Renal cortex interstitium (tissue), 11 donors: Measurements from ENCODE around the gene ADGRD1. TPM values are rescaled to one million over a fixed set of nuclear protein-coding genes. Genes with fewer than 3 reads are reported as not detected.

Experiments used
- DNase-seq, 11 donors: peaks; one replicate each; pipeline ENCODE4 v3.0.0-alpha.2; 2013; ENCODE audit warnings: low read depth in 9 of 11, low spot score in 4 of 11; ENCODE audit errors: extremely low read depth in 1 of 11
- polyA plus RNA-seq, 3 donors: library from polyadenylated mRNA; unstranded; fragments of 120-200 nt; gene quantifications; one replicate each; pipeline ENCODE4 v1.2.1, GENCODE V29; 2013; ENCODE audit not compliant: insufficient read length in 3 of 3

Gene ADGRD1
- polyA plus RNA-seq, 3 donors, result 12.8 to 15.0 (median 14.3) TPM

DNA sequence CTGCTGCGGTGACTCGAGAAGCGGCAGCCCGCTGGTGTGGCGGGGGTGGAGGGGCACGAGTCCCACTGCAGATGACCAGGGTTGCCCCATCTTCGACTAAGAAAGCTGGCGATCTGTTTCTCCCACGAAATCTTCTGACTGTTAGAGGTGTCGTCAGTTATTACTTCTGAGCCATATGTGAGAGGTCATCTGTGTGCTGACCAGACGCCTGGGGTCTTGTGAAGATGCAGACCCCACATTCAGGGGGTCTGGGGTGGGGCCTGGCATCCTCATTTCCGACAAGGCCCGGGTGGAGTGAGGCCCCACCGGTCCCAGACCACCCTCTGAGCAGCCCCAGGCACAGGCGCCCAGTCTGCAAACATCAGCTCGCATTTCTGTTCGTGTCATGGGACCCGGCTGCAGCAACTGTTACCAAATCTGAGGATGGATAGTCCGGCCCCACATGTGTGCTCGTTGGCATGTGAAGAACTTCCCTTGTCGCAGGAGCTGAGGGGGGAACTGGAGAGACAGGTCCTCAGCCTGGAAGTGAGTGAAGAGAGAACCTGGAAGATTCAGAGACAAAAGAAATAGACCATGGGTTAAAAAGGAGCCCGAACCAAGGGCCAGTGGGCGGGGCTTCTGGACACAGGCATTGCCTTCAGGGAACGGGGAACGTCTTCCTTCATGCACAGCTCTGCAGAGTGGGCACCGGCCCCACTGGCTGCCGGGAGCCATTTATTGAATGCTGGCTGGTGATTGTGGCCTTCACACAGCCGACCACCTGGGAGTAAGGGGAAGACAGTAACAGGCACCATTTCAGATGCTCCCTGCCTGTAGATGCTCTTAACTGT lies 135.2 kb downstream of the ADGRD1 start:
- DNase-seq, result no peak

DNA sequence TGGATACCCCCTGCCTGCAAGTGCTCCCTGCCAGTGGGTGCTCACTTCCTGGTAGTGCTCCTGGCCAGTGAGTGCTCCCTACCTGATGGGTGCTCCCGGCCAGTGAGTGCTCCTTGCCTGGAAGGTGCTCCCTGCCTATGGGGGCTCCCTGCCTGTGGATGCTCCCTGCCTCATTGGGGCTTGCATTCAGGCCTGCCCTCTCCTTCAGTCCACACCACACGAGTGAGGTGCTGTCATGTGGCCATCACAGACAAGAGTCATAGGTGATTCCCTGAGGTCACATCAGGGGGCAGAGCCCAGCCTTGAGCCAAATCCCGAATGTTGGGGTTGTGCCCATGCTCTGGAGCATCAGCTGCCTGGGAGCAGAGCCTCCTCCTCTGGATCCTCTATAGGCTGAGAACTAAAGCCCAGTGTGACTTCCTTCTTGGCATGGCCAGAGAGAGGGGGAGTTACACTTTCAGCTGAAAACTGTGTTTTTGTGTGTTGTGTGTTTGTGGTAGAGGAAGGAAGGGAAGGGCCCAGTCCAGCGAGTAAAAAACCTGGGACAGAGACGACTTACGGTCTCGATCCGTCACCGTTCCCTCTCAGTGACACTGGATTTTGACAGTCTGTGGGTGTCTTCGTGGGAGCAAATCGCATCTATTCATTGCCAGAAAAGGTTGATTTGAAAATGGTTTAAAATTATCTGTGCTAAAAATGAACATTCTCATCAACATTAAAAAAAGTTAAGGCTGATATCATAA lies 136.0 kb downstream of the ADGRD1 start:
- no peak for DNase-seq

DNA sequence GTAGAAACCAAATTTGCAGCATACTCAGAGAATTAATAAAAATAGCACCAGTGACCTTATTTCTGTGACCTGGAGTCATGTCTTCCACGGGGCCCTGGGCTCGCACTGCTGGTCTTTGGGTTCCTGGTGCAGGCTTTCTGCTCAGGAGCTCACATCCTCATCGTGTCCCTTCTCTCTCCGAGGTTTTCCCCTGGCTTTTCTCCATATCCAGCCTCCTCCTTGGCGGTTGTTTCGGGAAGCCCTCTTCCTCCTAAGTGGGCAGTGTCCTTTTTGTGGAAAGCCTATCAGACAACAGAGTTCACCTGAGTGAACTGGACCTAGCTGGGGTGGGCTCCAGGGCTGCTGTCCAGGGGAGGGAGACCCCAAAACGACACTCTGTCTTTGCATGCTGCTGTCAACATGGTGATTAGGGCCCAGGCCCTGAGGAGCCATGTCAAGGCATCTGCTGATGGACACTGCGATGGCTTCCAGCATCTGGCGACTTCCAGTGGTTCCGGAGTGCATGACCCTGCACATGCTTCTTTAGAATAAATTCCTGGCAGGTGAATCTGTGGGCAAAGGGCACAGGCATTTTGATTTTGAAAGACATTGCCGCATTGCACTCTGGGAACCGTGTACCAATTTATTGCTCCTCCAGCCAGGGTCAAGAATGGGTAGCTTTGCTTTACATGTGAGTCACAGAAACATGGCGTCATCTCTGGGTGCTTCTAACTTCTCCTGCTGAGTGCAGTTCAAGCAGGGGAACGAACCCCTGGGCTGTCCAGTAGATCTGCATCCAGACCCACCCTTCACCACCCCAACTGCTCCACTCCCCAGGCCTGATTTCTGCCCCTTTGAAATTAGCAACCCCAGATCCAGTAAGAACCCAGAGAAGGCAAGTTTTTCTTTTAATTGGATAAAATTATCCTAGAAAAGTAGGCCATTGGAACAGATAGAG lies 136.8 kb downstream of the ADGRD1 start:
- DNase-seq, result no peak

DNA sequence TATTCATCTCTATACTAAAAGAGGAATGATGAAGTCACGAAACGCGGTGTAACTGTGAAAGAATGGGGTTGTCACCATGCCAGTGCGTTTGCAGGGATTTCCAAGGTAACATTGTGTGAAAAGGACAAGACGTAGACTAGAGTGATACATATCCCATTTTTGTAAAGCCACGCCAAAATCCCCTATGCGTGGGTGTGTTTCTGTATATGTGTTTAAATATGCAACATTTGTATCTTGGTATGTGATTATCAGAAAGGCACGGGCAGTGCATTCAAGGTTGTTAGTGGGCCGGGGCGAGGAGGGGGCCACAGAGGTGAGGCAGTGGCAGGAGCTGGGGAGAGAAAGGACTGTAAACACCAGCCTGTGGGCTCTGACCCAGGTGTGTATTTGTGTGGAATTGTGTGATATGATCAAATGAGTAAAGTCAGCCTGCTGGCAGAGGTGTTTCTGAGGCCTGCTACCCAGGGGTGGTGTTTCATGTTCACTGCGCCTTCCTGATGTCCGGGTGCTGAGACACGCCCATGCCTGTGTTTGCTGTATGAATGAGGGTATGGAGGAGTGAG lies 137.8 kb downstream of the ADGRD1 start:
- no peak for DNase-seq

DNA sequence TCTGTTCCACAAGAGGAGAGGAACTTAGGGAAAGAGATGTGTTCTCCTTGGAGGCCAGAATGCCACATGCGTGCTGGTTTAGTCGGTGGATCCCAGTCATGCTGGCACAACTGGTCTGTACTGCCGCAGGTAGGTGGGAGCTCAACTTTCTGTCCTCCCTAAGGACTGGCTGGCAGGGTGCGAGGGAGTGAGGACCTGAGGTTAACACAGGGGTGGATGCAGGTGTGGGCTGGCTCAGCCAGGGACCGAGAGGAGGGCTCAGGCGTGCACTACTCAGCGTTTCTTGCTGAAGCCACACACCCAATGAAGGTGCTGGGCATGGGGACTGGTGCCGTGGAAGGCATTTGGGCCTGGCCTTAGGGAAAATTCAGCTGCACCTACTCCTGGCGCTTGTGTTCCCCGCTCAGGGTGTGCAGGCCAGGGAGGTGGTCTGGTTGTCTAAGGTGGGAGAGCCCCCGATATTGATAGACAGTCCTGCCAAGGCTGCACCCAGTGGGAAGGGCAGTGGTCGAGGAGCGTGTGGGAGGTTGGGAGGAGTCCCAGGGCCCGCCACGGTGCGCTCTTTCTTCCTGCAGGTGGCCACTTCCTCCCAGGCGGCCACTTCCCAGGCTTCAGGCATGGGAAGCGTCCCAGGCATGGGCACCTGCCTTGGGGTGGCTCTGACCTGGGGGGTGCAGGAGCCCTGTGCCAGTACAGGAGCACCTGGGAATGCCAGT lies 138.4 kb downstream of the ADGRD1 start:
- no peak for DNase-seq

DNA sequence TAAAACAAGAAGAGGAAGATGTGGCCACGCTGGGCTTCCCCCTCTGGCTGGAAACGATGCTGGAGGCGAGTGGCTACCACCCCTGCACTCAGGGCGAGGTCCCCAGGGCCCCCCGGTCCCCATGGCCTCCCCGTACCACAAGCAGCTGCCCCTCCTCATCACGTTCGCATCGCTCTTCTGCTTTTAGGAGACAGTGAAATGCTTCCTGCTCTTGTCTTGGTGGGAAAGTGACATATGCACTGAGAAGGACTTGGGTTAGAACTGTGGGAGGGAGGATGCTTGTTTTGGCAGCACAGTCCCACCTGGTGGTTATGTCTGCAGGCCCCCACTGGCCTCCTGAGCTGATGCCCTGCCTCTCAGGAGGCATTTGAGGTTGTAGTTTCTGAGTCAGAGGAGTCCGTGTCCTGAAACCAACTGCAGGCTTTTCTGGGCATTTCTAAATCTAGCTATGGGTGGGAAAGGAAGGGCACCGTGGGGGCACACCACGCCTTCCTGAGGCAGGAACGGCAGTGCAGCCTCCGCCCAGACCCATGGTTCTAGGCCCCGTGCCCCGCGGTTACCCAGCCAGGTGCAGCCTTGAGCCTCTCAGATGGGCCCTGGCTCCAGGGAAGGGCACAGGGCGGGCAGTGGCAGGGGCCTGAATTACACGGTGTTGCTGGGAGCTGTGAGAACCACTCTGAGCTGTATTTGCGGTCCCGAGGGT lies 139.3 kb downstream of the ADGRD1 start:
- no peak for DNase-seq

DNA sequence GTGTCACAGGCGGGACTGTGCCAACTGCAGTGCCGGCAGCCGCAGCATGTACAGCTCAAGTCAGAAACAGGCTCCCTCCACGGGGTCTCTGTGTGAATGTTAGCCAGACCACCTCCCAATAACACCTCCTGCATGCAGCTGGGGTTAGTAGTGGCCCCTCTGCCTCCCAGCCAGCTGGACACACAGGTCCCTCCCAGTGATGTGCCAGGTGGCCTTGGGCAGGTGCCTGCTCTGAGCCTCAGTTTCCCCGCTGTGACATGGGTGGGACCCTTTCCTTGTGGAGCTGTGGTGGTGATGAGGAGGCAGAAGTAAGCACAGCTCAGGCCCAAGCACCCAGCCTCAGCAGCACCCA lies 139.9 kb downstream of the ADGRD1 start:
- DNase-seq, result no peak

DNA sequence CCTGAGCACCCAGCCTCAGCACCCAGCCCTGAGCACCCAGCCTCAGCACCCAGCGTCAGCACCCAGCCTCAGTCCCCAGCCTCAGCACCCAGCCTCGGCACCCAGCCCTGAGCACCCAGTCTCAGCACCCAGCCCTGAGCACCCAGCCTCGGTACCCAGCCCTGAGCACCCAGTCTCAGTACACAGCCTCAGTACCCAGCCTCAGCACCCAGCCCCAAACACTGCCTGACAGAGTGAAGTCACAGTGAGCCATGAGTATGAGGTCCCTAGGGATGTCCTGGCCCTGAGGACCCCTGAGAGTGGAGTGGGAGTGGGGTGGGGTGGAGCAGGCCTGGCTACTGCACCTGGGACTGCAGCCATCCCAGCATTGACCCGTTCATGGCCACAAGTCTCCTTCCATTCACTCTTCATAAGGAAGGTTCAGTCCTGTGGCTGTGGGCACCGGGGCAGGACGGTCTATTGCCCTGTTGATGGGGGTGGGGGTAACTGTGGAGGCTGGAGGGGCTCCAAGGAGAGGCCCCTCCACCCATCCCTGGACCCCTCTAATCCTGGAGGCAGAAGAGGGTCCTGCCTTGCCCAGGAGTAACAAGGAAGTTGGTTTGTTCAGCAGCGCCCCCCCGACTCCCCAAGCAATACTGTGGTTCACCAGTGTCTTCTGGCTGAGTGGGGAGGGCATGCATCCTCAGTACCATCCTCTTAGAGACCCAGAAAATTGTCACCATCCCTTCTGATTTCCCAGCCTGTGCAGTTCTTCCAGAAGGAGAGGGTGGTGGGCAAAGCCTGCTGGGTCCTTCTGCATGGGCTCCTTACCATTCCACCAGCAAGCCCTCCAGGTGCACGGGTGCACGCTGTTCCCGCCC lies 140.5 kb downstream of the ADGRD1 start:
- no peak for DNase-seq

DNA sequence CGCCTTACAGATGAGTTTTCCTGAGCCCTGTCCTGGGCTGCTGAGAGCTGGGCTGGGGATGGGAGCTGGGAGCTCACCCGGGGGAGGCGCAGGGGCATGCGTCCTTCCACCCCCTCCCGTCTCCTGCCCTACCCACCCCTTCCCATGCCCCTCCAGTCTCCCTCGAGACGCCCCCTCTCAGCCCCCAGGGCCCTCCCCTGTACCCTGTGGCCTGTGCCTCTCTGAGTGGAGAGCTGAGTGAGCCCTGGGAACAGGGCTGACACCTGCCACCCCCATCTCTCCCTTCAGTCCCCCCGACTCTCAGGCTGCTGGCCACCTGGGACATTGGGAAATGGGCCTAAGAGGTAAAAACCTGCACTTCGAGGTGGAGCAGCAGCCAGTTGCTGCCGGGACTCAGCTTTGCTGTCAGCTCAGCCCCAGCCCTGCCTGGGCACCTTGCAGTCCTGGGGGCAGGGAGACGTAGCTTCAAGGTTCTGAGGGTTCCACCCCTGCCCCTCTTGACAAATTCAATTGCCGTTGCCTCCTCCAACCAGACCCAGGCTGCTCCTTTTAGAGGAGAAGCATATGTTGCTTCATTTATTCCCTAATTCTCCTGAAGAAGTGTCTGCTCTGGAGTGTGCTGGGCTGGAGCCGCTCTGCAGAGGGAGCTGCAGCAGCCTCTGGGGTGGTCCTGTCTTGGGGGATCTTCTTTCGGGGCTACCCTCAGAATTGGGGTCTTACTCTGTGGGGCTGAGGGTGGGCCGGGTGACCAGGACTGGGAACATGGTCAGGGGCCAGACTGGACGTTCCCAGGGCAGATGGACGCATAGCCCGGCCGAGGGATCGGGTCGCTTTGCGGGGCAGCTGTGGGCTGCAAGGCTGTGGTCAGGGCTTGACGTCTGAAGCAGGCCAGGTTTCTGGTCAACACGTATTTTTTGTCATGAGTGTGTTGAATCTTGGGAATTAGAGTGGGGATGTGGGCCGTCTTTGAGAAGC lies 141.4 kb downstream of the ADGRD1 start:
- no peak for DNase-seq

DNA sequence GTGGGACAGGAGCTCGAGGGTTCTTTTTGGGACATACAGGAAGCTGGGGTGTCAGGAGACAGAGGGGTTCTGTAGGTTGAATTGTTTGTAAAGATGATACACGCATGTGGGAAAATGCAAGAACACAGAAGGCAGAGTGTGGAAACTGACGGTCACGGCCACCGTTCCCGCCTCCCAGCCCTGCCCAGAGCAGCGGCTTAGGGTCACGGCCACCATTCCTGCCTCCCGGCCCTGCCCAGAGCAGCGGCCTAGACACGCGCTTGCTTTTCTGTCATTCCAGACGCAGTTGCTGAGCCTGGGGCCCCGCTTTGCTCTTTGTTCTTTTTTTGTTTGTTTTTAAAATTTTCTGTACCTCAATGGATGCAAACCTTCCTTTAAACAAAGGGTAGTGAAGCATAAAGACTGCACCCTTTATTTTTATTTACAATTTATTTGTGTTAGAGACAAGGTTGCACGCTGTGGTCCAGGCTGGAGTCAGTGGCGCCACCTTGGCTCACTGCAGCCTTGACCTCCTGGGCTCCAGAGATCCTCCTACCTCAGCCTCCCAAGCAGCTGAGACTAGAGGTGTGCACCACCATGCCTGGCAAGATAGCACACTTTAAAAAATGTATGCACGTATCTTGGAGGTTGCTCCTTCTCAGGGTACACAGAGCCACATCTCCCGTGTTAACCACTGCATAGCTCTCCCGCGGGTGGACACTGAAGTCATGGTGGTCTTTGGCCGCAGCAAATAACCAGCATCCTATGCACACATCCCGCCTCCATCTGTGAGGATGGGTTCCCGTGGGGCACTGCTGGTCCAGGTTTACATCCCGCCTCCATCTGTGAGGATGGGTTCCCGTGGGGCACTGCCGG lies 142.3 kb downstream of the ADGRD1 start:
- no peak for DNase-seq

DNA sequence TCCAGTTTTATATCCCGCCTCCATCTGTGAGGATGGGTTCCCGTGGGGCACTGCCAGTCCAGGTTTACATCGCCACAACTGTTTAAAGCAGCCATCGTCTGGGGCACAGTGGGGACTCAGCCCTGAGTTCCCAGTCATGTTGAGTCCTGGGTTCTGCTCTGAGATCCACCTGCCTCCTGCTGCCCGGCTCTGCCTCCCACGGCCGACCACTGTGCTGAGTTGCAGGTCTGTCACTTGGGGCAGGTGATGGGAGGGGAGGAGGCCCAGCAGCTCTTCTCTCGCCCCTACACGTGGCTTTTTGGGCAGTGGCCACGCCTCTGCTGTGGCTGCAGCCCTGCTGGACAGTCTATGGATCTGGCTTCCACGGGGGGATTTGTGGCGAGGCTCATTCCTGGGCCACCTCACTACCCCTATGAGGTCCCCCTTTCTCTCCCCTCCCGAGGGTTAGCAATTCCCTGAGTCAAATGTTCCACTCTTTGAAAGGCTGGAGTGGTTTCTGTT lies 143.0 kb downstream of the ADGRD1 start:
- DNase-seq, result no peak

DNA sequence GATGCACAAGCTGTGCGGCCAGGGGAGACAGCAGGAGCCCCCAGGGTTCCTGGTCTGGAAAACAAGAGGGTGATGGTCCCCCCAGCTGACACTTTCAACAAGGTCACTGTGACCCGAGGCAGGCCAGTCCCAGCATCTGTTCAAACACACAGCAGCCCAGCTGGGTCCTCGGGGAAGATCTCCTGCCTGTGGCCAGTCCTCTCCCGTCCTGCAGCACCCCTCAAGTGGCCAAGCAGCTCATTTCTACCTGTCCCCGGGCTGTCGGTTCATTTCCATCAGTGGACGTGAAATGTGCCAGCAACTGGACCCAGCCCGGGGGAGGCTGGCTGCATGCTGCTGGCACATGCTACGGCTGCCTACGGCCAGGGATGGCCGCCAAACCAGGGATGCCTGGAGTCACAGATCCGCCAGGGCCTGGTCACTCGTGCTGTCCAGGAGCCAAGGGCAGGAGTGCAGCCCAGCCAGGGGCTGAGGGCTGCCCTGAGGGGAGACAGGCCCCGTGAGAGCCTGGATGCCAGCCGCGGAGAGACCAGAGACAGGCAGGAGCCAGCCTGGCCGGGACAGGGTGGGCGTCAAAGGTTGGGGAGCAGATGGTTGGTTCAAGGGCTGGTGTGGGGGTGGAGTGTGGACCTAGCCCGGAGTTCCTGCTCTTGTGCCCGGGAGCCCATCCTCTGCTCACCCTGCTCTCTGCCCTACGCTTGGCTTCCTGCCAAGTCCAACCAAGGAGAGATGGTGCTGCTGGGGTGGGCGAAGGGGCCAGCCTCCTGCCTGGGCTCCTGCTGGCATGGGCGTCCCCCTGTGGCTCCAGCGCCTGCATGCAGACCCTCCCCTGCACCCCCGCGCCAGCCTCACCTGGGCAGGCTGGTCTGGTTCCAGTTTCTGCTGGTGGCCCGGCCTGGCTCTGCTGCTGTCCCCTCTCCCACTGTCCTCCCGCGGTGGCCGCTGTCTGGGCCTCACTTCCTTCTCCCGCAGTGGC lies 143.8 kb downstream of the ADGRD1 start:
- no peak for DNase-seq

DNA sequence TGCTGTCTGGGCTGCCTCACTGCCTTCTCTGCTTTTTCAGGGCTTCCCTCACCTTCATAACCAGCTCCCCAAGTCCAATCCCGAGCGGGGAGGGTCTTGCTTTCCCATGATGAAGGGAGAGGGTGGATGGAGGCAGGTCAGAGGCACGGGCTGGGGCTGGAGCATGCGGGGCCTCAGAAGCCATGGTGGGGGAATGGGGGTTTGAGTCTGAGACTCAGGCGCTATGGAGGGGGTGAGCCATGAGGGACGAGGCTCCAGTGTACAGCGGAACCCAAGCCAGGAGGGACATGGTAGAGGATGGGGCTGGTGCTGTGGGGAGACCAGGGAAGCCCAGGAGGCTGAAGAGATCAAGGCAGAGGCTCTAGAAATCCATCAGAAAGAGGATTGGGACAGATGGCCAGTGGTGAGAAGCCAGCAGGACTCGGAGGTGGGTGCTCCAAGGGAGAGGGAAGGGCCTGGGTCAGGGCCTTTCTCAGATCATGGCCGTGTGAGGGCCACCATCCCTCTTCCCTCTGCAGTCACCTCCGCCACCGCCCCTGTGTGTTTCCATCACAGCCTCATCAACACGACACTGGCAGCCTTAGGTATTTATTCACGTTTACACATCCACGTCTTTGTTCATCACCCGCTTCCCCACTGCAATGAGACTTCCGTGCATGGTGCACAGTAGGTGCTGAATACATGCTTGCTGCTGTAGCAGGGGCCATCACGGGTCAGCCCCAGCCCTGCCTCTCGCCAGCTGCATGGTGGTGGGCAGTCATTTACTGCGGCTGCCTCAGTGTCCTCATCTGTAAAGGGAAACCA lies 144.7 kb downstream of the ADGRD1 start:
- DNase-seq, result no peak
